Gastrocnemius medialis (tissue), 4 donors: ENCODE results near the gene PCSK1. TPM values are rescaled to one million over a fixed set of nuclear protein-coding genes. Genes with fewer than 3 reads are reported as not detected.

Experiments
- ATAC-seq, 2 donors: fragments of 150-250 bp; one replicate each; pipeline ENCODE4 v1.9.1; 2016
- DNase-seq, 2 donors: peaks; one replicate each; pipeline ENCODE4 v3.0.0-alpha.2; 2019
- H3K27ac ChIP-seq, 4 donors: fragments of 200-600 bp; sonication (generic); 1 replicate in 1 of 4; 2 replicates in 3 of 4; pipeline ENCODE4 v1.5.1; 2016 to 2018; ENCODE audit warnings: mild to moderate bottlenecking in 2 of 4, moderate library complexity in 1 of 4
- H3K27me3 ChIP-seq, 3 donors: fragments of 200-600 bp; sonication (generic) in 2 of 3; 1 replicate in 1 of 3; 2 replicates in 2 of 3; pipeline versions ENCODE4 v1.5.1 to v1.6.0; 2016 to 2019; ENCODE audit warnings: mild to moderate bottlenecking in 1 of 3, moderate library complexity in 1 of 3
- H3K36me3 ChIP-seq, 2 donors: fragments of 200-600 bp; sonication (generic) in 1 of 2; one replicate each; pipeline ENCODE4 v1.5.1; 2017 to 2018
- H3K4me1 ChIP-seq, 2 donors: fragments of 200-600 bp; sonication (generic) in 1 of 2; one replicate each; pipeline ENCODE4 v1.5.1; 2016 to 2017; ENCODE audit warnings: mild to moderate bottlenecking in 2 of 2
- H3K4me3 ChIP-seq, 4 donors: fragments of 200-600 bp; sonication (generic) in 3 of 4; 1 replicate in 1 of 4; 2 replicates in 3 of 4; pipeline ENCODE4 v1.5.1; 2016 to 2019; ENCODE audit warnings: mild to moderate bottlenecking in 2 of 4
- H3K9me3 ChIP-seq, 3 donors: fragments of 200-600 bp; sonication (generic) in 2 of 3; 1 replicate in 1 of 3; 2 replicates in 2 of 3; pipeline ENCODE4 v1.5.1; 2016 to 2019
- CTCF ChIP-seq, 5 experiments: fragments of 450-650 bp in 3 of 5; fragments of 200-600 bp in 2 of 5; sonication (generic) in 2 of 5; IDR thresholded peaks in 4 of 5; conservative IDR thresholded peaks in 1 of 5; 1 replicate in 4 of 5; 2 replicates in 1 of 5; pipeline ENCODE4 v1.5.1; 2016 to 2019; ENCODE audit warnings: antibody characterized with exemption in 5 of 5, mild to moderate bottlenecking in 3 of 5, moderate library complexity in 3 of 5
- POLR2A ChIP-seq, 2 donors: fragments of 450-650 bp; IDR thresholded peaks; one replicate each; pipeline ENCODE4 v1.6.1; 2017; ENCODE audit warnings: antibody characterized with exemption in 2 of 2, mild to moderate bottlenecking in 2 of 2, moderate library complexity in 2 of 2
- in situ Hi-C, 4 donors: fragments of 200-750 bp; cut with MboI; loops; one replicate each; pipeline versions ENCODE4 v1.15.0 to v1.8.0; 2017; ENCODE audit warnings: low sequenced_read_pairs in 4 of 4
- intact Hi-C: fragments of 100-400 bp; cut with DNase I; formaldehyde crosslinking; loops from one replicate; pipeline ENCODE4 v1.15.1; 2023; ENCODE audit warnings: low total_unique reads
- total RNA-seq, 4 donors: library from RNA; depleted of rRNA; stranded (reverse); fragments of >200 nt; gene quantifications; one replicate each; pipeline versions ENCODE4 v1.1.0 to v1.2.3, GENCODE V29; 2016

Gene PCSK1
- total RNA-seq, 4 donors from 2014 or later: 0.07 to 1.4 TPM; not detected in 2

DNA sequence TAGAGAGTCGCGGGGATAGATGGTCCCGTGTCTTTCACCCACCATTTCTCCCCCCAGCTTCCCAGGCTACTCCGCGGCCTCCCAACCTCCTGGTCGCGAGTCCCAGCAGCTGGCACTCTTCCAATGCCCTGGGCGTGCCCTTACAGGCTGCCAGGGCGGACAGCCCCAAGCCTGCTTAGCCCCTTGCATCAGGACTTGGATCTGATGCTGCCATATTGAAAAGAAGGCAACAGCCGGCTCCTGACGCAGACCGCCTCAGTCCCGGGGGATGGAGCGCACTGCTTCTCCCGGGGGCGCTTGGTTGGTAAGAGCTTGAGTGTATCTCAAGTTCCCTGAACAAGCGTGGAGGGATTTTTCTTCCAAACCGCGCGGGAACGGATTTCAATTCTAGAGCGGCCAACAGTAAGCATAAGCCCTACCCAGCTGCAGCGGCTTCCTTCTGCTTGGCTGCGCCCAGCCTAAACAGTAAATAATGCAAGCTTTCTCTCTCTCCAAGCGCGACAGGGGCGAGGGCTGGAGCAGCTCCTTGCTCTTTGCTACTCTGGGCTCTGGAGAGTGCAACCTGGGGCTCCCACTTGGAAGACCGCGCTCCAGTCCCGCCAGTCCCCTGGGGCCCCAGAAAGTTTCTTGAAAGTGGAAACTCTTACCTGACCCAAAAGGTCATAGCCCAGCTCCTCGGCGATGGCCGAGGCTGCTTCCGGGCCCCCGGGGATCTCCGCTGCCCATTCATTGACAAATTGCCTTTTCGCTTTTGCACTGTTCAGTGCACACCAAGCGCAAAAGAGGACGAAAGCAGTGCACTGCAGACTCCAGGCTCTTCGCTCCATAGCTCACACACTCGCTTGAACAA lies 607 bp downstream of the PCSK1 start:
- ATAC-seq: no peak
- in situ Hi-C loops (no loop called here), intact Hi-C loops (no loop called here)
- Histone ChIP-seq H3K4me3 (peak overlapping the region; percentile 9 to 31 (median 22)), H3K9me3 (no peaks in the 10 kb centered on the region), H3K36me3 (no peaks in the 10 kb centered on the region), H3K27ac (no peak overlapping the region), H3K27me3 (peaks cover 46 to 52% (median 50%) of the 10 kb centered on the region in 3 donors), H3K4me1 (peaks cover 14 to 18% of the 10 kb centered on the region in 2 donors)
- DNase-seq: no peak
- TF ChIP-seq CTCF (IDR thresholded peaks at IDR 0.05 in 4 of 5, conservative IDR thresholded peaks at IDR 0.05 in 1 of 5): no peak
- TF ChIP-seq POLR2A (IDR thresholded peaks at IDR 0.05): no peak

DNA sequence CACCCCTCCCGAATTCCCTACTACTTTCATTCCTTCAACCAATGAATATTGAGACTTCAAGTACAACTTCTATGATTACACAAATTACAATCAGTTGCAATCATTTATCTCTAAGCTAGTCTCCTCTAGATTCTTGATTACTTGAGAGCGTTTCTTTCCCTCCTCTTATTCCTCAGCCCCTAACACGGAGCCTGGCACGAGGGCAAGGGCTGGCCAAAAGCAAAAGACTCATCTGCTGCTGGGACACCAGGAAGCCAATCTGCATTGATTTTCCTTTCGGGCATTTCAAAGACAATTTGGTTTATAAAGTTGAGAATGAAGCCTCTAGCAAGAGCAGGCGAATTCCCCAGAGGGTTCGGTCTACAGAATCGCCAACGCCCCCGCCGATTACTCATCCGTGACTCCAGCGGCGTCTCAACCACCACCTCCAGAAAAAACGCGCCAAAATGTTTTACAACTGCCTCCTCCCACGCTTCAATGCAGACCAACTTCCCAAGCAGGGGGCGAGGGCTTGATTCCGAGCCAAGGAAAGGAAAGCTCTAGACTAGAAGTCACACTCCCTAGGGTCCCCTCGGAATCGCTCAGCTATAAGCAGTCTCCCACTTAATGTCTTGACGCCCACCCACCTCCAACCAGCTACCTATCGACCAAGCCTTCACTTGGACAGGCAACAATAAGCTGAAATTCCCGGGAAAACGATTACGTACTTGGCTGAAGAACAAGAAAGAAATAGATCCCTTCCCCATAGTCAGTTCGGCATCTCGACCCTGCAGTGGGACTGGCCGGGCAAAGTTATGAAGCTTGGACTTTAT lies 1.5 kb downstream of the PCSK1 start:
- Histone ChIP-seq H3K27me3 (peaks cover 43 to 50% (median 47%) of the 10 kb centered on the region in 3 donors), H3K4me3 (peak overlapping the region in 2 of 4 donors; percentile 19 to 31), H3K4me1 (peaks cover 14 to 18% of the 10 kb centered on the region in 2 donors), H3K27ac (no peak overlapping the region), H3K36me3 (no peaks in the 10 kb centered on the region), H3K9me3 (no peaks in the 10 kb centered on the region)
- TF ChIP-seq POLR2A (IDR thresholded peaks at IDR 0.05) (no peak), CTCF (IDR thresholded peaks at IDR 0.05 in 4 of 5, conservative IDR thresholded peaks at IDR 0.05 in 1 of 5) (no peak)
- DNase-seq: no peak
- intact Hi-C loops: no loop called here
- in situ Hi-C loops: no loop called here
- no peak for ATAC-seq

- ATAC-seq: no peak
Observed at GRCh38 chr5:96427824-96428223, 5.2 kb downstream of the PCSK1 start.

GRCh38 chr5:96426831-96427230 lies 6.2 kb downstream of the PCSK1 start:
- ATAC-seq (no peak), DNase-seq (no peak)
- in situ Hi-C loops (no loop called here), intact Hi-C loops (no loop called here)
- Histone ChIP-seq H3K4me1 (peaks cover 4 to 7% of the 10 kb centered on the region in 2 donors), H3K4me3 (no peak overlapping the region), H3K9me3 (no peaks in the 10 kb centered on the region), H3K36me3 (no peaks in the 10 kb centered on the region), H3K27me3 (peaks cover 10 to 11% (median 10%) of the 10 kb centered on the region in 3 donors), H3K27ac (no peak overlapping the region)
- TF ChIP-seq POLR2A (IDR thresholded peaks at IDR 0.05): no peak
- no peak for TF ChIP-seq CTCF (IDR thresholded peaks at IDR 0.05 in 4 of 5, conservative IDR thresholded peaks at IDR 0.05 in 1 of 5)

More at GRCh38 chr5:96427824-96428223, 5.2 kb downstream of the PCSK1 start:
- H3K4me1 ChIP-seq: peaks cover 7 to 11% of the 10 kb centered on the region in 2 donors
- no peak for DNase-seq
- TF ChIP-seq CTCF (IDR thresholded peaks at IDR 0.05 in 4 of 5, conservative IDR thresholded peaks at IDR 0.05 in 1 of 5) (no peak), POLR2A (IDR thresholded peaks at IDR 0.05) (no peak)
- H3K27me3 ChIP-seq: peaks cover 20% of the 10 kb centered on the region in 3 donors
- no peak overlapping the region for H3K4me3 ChIP-seq
- in situ Hi-C loops (no loop called here), intact Hi-C loops (no loop called here)
- H3K27ac ChIP-seq: no peak overlapping the region
- H3K36me3 ChIP-seq: no peaks in the 10 kb centered on the region
- H3K9me3 ChIP-seq: no peaks in the 10 kb centered on the region
